Natural killer cell (primary cell): Measurements from ENCODE around the gene MAEA. TPM values are rescaled to one million over a fixed set of nuclear protein-coding genes. Genes with fewer than 3 reads are reported as not detected.

Experiments used
- ATAC-seq, 3 donors: fragments of 150-1000 bp in 2 of 3; fragments of 200-7000 bp in 1 of 3; cut with Tn5 transposase; 1 replicate in 1 of 3; 2 replicates in 2 of 3; pipeline ENCODE4 v1.10.0; 2021; ENCODE audit warnings: mild to moderate bottlenecking in 2 of 3, moderate library complexity in 2 of 3
- DNase-seq, 2 donors: peaks; one replicate each; pipeline versions ENCODE4 v3.0.0 to v3.0.0-alpha.2; 2013 to 2021; ENCODE audit warnings: mixed read lengths in 1 of 2
- H3K27ac ChIP-seq: one replicate; pipeline ENCODE4 v1.5.1; 2013; ENCODE audit warnings: mild to moderate bottlenecking, low read length
- H3K27me3 ChIP-seq: one replicate; pipeline ENCODE4 v1.6.1; 2013; ENCODE audit warnings: low read length; ENCODE audit not compliant: control insufficient read depth, insufficient read depth
- H3K36me3 ChIP-seq: one replicate; pipeline ENCODE4 v1.6.1; 2013; ENCODE audit warnings: low read length; ENCODE audit not compliant: control insufficient read depth, insufficient read depth
- H3K4me1 ChIP-seq: one replicate; pipeline ENCODE4 v1.6.1; 2013; ENCODE audit warnings: low read length; ENCODE audit not compliant: control insufficient read depth, insufficient read depth
- H3K4me3 ChIP-seq: one replicate; pipeline ENCODE4 v1.5.1; 2013; ENCODE audit warnings: low read length
- H3K9me3 ChIP-seq: one replicate; pipeline ENCODE4 v1.6.1; 2013; ENCODE audit warnings: low read length; ENCODE audit not compliant: control insufficient read depth, insufficient read depth
- H3K27ac Mint-ChIP-seq, 2 donors: one replicate each; pipeline ENCODE4 v1.8.0; 2022; ENCODE audit warnings: mild to moderate bottlenecking in 2 of 2, mixed read lengths in 2 of 2, moderate library complexity in 1 of 2
- H3K27me3 Mint-ChIP-seq, 2 donors: one replicate each; pipeline ENCODE4 v1.8.0; 2022; ENCODE audit warnings: low read depth in 2 of 2, mixed read lengths in 2 of 2
- H3K36me3 Mint-ChIP-seq: one replicate; pipeline ENCODE4 v1.8.0; 2022; ENCODE audit warnings: mixed read lengths
- H3K4me1 Mint-ChIP-seq, 2 donors: one replicate each; pipeline ENCODE4 v1.8.0; 2022; ENCODE audit warnings: mixed read lengths in 2 of 2
- H3K4me3 Mint-ChIP-seq: one replicate; pipeline ENCODE4 v1.8.0; 2022; ENCODE audit warnings: mild to moderate bottlenecking, moderate library complexity, mixed read lengths
- H3K9me3 Mint-ChIP-seq, 2 donors: one replicate each; pipeline ENCODE4 v1.8.0; 2022; ENCODE audit warnings: mixed read lengths in 2 of 2
- CTCF ChIP-seq: fragments of 200-600 bp; IDR thresholded peaks from one replicate; pipeline ENCODE4 v1.8.0; 2022; ENCODE audit warnings: antibody characterized with exemption
- WGBS: methylation state at CpG from one replicate; pipeline ENCODE4 v1.1.7; 2013; ENCODE audit warnings: missing lambda C conversion rate; ENCODE audit not compliant: insufficient coverage; 5-methylcytosine and 5-hydroxymethylcytosine counted together
- intact Hi-C: fragments of 100-400 bp; cut with micrococcal nuclease; formaldehyde crosslinking; loops from one replicate; pipeline ENCODE4 v1.14.2; 2022
- total RNA-seq, 4 donors: library from RNA; stranded (reverse); fragments of 120-200 nt in 1 of 4; gene quantifications; one replicate each; pipeline versions ENCODE4 v1.2.3 to v1.2.4, GENCODE V29; 2013 to 2022

MAEA gene
- total RNA-seq, 3 donors from 2014 or later (not counting 1 experiment from before 2014, with no cell fraction given), result 63.5 to 89.2 (median 64.0) TPM

- intact Hi-C loops, result no loop called here
- no peak overlapping the region for H3K4me3 ChIP-seq
- no peaks in the 10 kb centered on the region for H3K9me3 Mint-ChIP-seq
- no peaks in the 10 kb centered on the region for H3K36me3 Mint-ChIP-seq
- no peak overlapping the region for H3K4me3 Mint-ChIP-seq
- H3K36me3 ChIP-seq, result peaks cover 55% of the 10 kb centered on the region
- DNase-seq, result no peak
- no peak overlapping the region for H3K27ac ChIP-seq
- 95% methylated on average over 28 of the region's 29 CpGs for WGBS
- no peaks in the 10 kb centered on the region for H3K27me3 Mint-ChIP-seq
- no peaks in the 10 kb centered on the region for H3K27me3 ChIP-seq
- no peaks in the 10 kb centered on the region for H3K4me1 ChIP-seq
- no peaks in the 10 kb centered on the region for H3K9me3 ChIP-seq
- no peak overlapping the region for H3K27ac Mint-ChIP-seq
- no peak for ATAC-seq
- H3K4me1 Mint-ChIP-seq, result peaks cover 4% of the 10 kb centered on the region in 2 donors
- TF ChIP-seq CTCF, result no peak
Observed at GRCh38 chr4:1317177-1318045, 27.7 kb downstream of the MAEA start.

DNA sequence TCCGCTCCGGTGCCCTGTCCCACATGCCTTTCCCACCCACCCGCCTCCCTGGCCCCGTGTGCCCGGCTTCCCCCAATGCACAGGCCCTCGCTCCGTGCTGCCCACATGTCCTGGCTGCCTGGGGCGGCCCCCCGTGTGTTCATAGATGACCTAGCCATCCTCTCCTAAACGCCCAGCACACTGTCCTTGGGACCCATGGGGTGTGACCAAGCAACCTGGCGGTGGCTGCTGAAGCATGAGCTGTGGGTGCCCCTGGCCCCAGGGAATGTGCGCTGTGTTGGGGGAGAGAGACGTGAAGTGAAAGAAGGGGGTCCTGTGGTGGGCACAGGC lies 28.3 kb downstream of the MAEA start:
- H3K4me3 ChIP-seq, result no peak overlapping the region
- Mint-ChIP-seq H3K27me3 (no peaks in the 10 kb centered on the region), H3K4me1 (peaks cover 4% of the 10 kb centered on the region in 2 donors), H3K27ac (no peak overlapping the region), H3K9me3 (no peaks in the 10 kb centered on the region), H3K4me3 (no peak overlapping the region), H3K36me3 (no peaks in the 10 kb centered on the region)
- intact Hi-C loops, result no loop called here
- no peak overlapping the region for H3K27ac ChIP-seq
- TF ChIP-seq CTCF, result no peak
- ATAC-seq, result no peak
- no peaks in the 10 kb centered on the region for H3K4me1 ChIP-seq
- no peak for DNase-seq
- 98% methylated on average over 13 of the region's 13 CpGs for WGBS
- H3K36me3 ChIP-seq, result peaks cover 53% of the 10 kb centered on the region
- no peaks in the 10 kb centered on the region for H3K27me3 ChIP-seq
- no peaks in the 10 kb centered on the region for H3K9me3 ChIP-seq

GRCh38 chr4:1318488-1319213 lies 29.0 kb downstream of the MAEA start:
- 88% methylated on average over 18 of the region's 18 CpGs for WGBS
- intact Hi-C loops, result no loop called here
- H3K9me3 ChIP-seq, result no peaks in the 10 kb centered on the region
- peak in 1 of 2 donors; percentile 64 for DNase-seq
- H3K9me3 Mint-ChIP-seq, result no peaks in the 10 kb centered on the region
- H3K27me3 ChIP-seq, result no peaks in the 10 kb centered on the region
- H3K27ac Mint-ChIP-seq, result no peak overlapping the region
- H3K27me3 Mint-ChIP-seq, result no peaks in the 10 kb centered on the region
- peaks cover 4% of the 10 kb centered on the region in 2 donors for H3K4me1 Mint-ChIP-seq
- H3K36me3 Mint-ChIP-seq, result no peaks in the 10 kb centered on the region
- no peak overlapping the region for H3K27ac ChIP-seq
- no peaks in the 10 kb centered on the region for H3K4me1 ChIP-seq
- H3K36me3 ChIP-seq, result peaks cover 55% of the 10 kb centered on the region
- no peak overlapping the region for H3K4me3 ChIP-seq
- no peak for ATAC-seq
- H3K4me3 Mint-ChIP-seq, result no peak overlapping the region
- TF ChIP-seq CTCF, result peak; percentile 19
